Measurements from ENCODE around the gene ZNF223.

DNA sequence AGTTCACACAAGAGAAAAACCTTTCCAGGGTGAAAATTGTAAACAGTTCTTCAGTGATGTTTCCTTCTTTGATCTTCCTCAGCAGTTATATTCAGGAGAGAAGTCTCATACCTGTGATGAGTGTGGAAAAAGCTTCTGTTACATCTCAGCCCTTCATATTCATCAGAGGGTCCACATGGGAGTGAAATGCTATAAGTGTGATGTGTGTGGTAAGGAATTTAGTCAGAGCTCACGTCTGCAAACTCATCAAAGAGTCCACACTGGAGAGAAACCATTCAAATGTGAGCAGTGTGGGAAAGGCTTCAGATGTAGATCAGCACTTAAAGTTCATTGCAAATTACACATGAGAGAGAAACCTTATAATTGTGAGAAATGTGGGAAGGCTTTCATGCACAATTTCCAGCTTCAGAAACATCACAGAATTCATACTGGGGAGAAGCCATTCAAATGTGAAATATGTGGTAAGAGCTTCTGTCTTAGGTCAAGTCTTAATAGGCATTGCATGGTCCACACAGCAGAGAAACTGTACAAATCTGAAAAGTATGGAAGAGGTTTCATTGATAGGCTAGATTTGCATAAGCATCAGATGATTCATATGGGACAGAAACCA, 19.7 kb upstream of the ZNF223 start:
- no peak for TF ChIP-seq TAF1 (IDR thresholded peaks at IDR 0.05; ENCODE audit: low read depth)
- no peak for TF ChIP-seq CREB1 (IDR thresholded peaks at IDR 0.05; ENCODE audit: low read depth)
